NT2/D1 (cell line): ENCODE results near the gene UQCR11.

Experiments used
- YY1 ChIP-seq: IDR thresholded peaks from 2 replicates; pipeline ENCODE4 v1.6.1; 2011; ENCODE audit not compliant: insufficient read length, insufficient read depth
- ZNF274 ChIP-seq: IDR thresholded peaks from 2 replicates; pipeline ENCODE4 v1.6.1; 2011; ENCODE audit warnings: mild to moderate bottlenecking, low read depth, low read length

GRCh38 chr19:1606138-1606651 lies 933 bp upstream of the UQCR11 start:
- no peak for TF ChIP-seq ZNF274
- no peak for TF ChIP-seq YY1
